ENCODE results near the gene CAMK4. TPM values are rescaled to one million over a fixed set of nuclear protein-coding genes. Genes with fewer than 3 reads are reported as not detected.

The CAMK4 gene
- 2.7 and 10.3 TPM in 2 replicates for total RNA-seq

GRCh38 chr5:111223787-111224560, at the start of gene CAMK4:
Gene CAMK4, plus strand, starts transcription at chr5:111224384. Its CDS starts 100 bp downstream, at chr5:111224484.

GRCh38 chr5:111512375-111513130, 288.4 kb downstream of the CAMK4 start, which contains the start of gene STARD4:
Gene STARD4, minus strand, starts transcription at chr5:111512535. Its CDS starts 5,102 bp downstream, at chr5:111507433.

Other genes with a start within 250 kb of the CAMK4 start
- gene TSLP, start 152.7 kb upstream of the CAMK4 start, total RNA-seq = 0.42 and 0.89 TPM in 2 replicates
- 62.7 and 84.5 TPM in 2 replicates for gene WDR36, start 132.0 kb upstream of the CAMK4 start, total RNA-seq

Data from smooth muscle cell of the umbilical artery (primary cell).